Spleen (tissue), 11 donors: ENCODE measurements around the gene TBXAS1. TPM values are rescaled to one million over a fixed set of nuclear protein-coding genes. Genes with fewer than 3 reads are reported as not detected.

Experiments
- DNase-seq: peaks from one replicate; pipeline ENCODE4 v3.0.0-alpha.2; 2020
- H3K27ac ChIP-seq, 8 donors: fragments of 200-600 bp; sonication (generic) in 7 of 8; 1 replicate in 4 of 8; 2 replicates in 4 of 8; pipeline versions ENCODE4 v1.5.0 to v1.8.0; 2016 to 2021; ENCODE audit warnings: inconsistent platforms in 4 of 8, mild to moderate bottlenecking in 4 of 8, moderate library complexity in 1 of 8
- H3K27me3 ChIP-seq, 7 donors: fragments of 200-600 bp; sonication (generic) in 6 of 7; replicated peaks in 1 of 7; 1 replicate in 4 of 7; 2 replicates in 3 of 7; pipeline versions ENCODE4 v1.5.0 to v1.8.0; 2016 to 2021; ENCODE audit warnings: inconsistent platforms in 3 of 7, mild to moderate bottlenecking in 1 of 7
- H3K36me3 ChIP-seq, 6 donors: fragments of 200-600 bp; sonication (generic) in 5 of 6; 1 replicate in 4 of 6; 2 replicates in 2 of 6; pipeline versions ENCODE4 v1.5.0 to v1.8.0; 2016 to 2021; ENCODE audit warnings: inconsistent platforms in 2 of 6
- H3K4me1 ChIP-seq, 6 donors: fragments of 200-600 bp; sonication (generic) in 5 of 6; 1 replicate in 3 of 6; 2 replicates in 3 of 6; pipeline versions ENCODE4 v1.5.0 to v1.8.0; 2016 to 2021; ENCODE audit warnings: inconsistent platforms in 3 of 6
- H3K4me3 ChIP-seq, 8 donors: fragments of 200-600 bp; sonication (generic) in 7 of 8; 1 replicate in 4 of 8; 2 replicates in 4 of 8; pipeline versions ENCODE4 v1.5.0 to v1.8.0; 2016 to 2021; ENCODE audit warnings: inconsistent platforms in 4 of 8, mild to moderate bottlenecking in 4 of 8, moderate library complexity in 2 of 8
- H3K9me3 ChIP-seq, 8 donors: fragments of 200-600 bp; sonication (generic) in 7 of 8; 1 replicate in 4 of 8; 2 replicates in 4 of 8; pipeline versions ENCODE4 v1.5.0 to v1.8.0; 2016 to 2021; ENCODE audit warnings: inconsistent platforms in 4 of 8
- CTCF ChIP-seq, 11 experiments: fragments of 200-600 bp in 7 of 11; fragments of 450-650 bp in 4 of 11; sonication (generic) in 4 of 11; IDR thresholded peaks in 8 of 11; conservative IDR thresholded peaks in 3 of 11; 1 replicate in 7 of 11; 2 replicates in 4 of 11; pipeline versions ENCODE4 v1.4.0 to v1.8.0; 2016 to 2021; ENCODE audit warnings: antibody characterized with exemption in 11 of 11, inconsistent platforms in 4 of 11, mild to moderate bottlenecking in 1 of 11
- POLR2A ChIP-seq, 3 donors: fragments of 450-650 bp; IDR thresholded peaks; one replicate each; pipeline ENCODE4 v1.5.1; 2017; ENCODE audit warnings: antibody characterized with exemption in 3 of 3, mild to moderate bottlenecking in 1 of 3
- POLR2AphosphoS5 ChIP-seq, 3 donors: sonication (generic); formaldehyde crosslinking; IDR thresholded peaks; one replicate each; pipeline ENCODE4 v1.5.1; 2017; ENCODE audit warnings: antibody characterized with exemption in 3 of 3
- WGBS, 5 donors: extraction: QIAGEN DNeasy Blood & Tissue Kit in 3 of 5; methylation state at CpG; one replicate each; pipeline versions ENCODE4 v1.1.5 to v1.1.7; 2013 to 2018; 5-methylcytosine and 5-hydroxymethylcytosine counted together
- intact Hi-C: fragments of 100-400 bp; cut with DNase I; formaldehyde crosslinking; loops from one replicate; pipeline ENCODE4 v1.15.0; 2023; ENCODE audit warnings: low total_unique reads
- polyA plus RNA-seq, 3 donors: library from polyadenylated mRNA; stranded (reverse); fragments of 200-250 nt; gene quantifications; one replicate each; pipeline ENCODE4 v1.2.1, GENCODE V29; 2013
- total RNA-seq, 7 donors: library from RNA; depleted of rRNA in 3 of 7; stranded (reverse); fragments of >200 nt in 3 of 7; fragmentation: NEBNext Ultra II Directional in 4 of 7; extraction: Animal tissue kit (Norgen Biotek cat#: 25700) in 4 of 7; gene quantifications; one replicate each; pipeline versions ENCODE4 v1.1.0 to v1.2.1, GENCODE V29; 2016 to 2021
- donor health status: healthy with polysubstance abuse.
- donor health status: DM: no; HTN: no; CAD: no; lungs with moderate emphysema.
- donor health status: DM: no; HTN: no; CAD: no.
- donor health status: Bipolar disorder and iron deficiency.
- donor health status: healthy.
- donor health status: DM: no; HTN: no; CAD: no.
- donor health status: DM: yes; HTN: yes; CAD: no.

TBXAS1 gene
- total and polyA plus RNA-seq, 10 donors = 19.8 to 287 (median 147) TPM

- intact Hi-C loops = no loop called here
- Histone ChIP-seq H3K27me3 (no peaks in the 10 kb centered on the region), H3K36me3 (peaks cover 0 to 42% (median 0%) of the 10 kb centered on the region in 6 donors), H3K27ac (no peak overlapping the region), H3K4me3 (no peak overlapping the region), H3K9me3 (no peaks in the 10 kb centered on the region), H3K4me1 (peaks cover 0 to 17% (median 5%) of the 10 kb centered on the region in 6 donors)
- no peak for DNase-seq
- 91 to 97% (median 96%) methylated on average over 5 of the region's 5 CpGs for WGBS, 5 donors
- TF ChIP-seq CTCF (IDR thresholded peaks at IDR 0.05 in 8 of 11, conservative IDR thresholded peaks at IDR 0.05 in 3 of 11) (no peak), POLR2A (IDR thresholded peaks at IDR 0.05) (no peak)
Measured at GRCh38 chr7:139981511-139981895, 152.4 kb downstream of the TBXAS1 start.

- Histone ChIP-seq H3K4me3 (no peak overlapping the region), H3K27me3 (no peaks in the 10 kb centered on the region), H3K4me1 (peaks cover 0 to 17% (median 5%) of the 10 kb centered on the region in 6 donors), H3K27ac (no peak overlapping the region), H3K9me3 (no peaks in the 10 kb centered on the region), H3K36me3 (peaks cover 0 to 41% (median 0%) of the 10 kb centered on the region in 6 donors)
- WGBS, 5 donors = 85 to 92% (median 91%) methylated on average over 9 of the region's 9 CpGs
- DNase-seq = no peak
- TF ChIP-seq POLR2AphosphoS5 (IDR thresholded peaks at IDR 0.05) (no peak), POLR2A (IDR thresholded peaks at IDR 0.05) (no peak), CTCF (IDR thresholded peaks at IDR 0.05 in 8 of 11, conservative IDR thresholded peaks at IDR 0.05 in 3 of 11) (no peak)
- intact Hi-C loops = no loop called here
Measured at GRCh38 chr7:139982927-139983920, 154.2 kb downstream of the TBXAS1 start.

- no peaks in the 10 kb centered on the region for H3K27me3 ChIP-seq
- H3K36me3 ChIP-seq = peaks cover 0 to 58% (median 0%) of the 10 kb centered on the region in 6 donors
- no peak overlapping the region for H3K27ac ChIP-seq
- peaks cover 0 to 15% (median 5%) of the 10 kb centered on the region in 6 donors for H3K4me1 ChIP-seq
- intact Hi-C loops = no loop called here
- H3K9me3 ChIP-seq = no peaks in the 10 kb centered on the region
- DNase-seq = no peak
- WGBS, 5 donors = 76 to 87% (median 82%) methylated on average over 8 of the region's 8 CpGs
- no peak overlapping the region for H3K4me3 ChIP-seq
- TF ChIP-seq POLR2AphosphoS5 (IDR thresholded peaks at IDR 0.05) = no peak
- no peak for TF ChIP-seq POLR2A (IDR thresholded peaks at IDR 0.05)
- no peak for TF ChIP-seq CTCF (IDR thresholded peaks at IDR 0.05 in 8 of 11, conservative IDR thresholded peaks at IDR 0.05 in 3 of 11)
Measured at GRCh38 chr7:139984642-139985539, 155.8 kb downstream of the TBXAS1 start.
